GM20000 (cell line): Measurements from ENCODE around the gene HBB.
"Not testable (repeated sequence)": the region's sequence is repeated elsewhere in the genome, so short reads cannot be mapped to it uniquely, and the experiment has no call there.

Source experiments
- DNase-seq: peaks from one replicate; pipeline ENCODE4 v3.0.0; 2012; ENCODE audit warnings: low spot score
- CTCF ChIP-seq: IDR thresholded peaks from 2 replicates; pipeline ENCODE4 v1.5.1; 2012; ENCODE audit warnings: mild to moderate bottlenecking, control low read depth; ENCODE audit errors: extremely low read depth, missing control alignments

HBB gene

GRCh38 chr11:5251746-5252145 lies 24.9 kb upstream of the HBB start:
- TF ChIP-seq CTCF, result no peak

DNA sequence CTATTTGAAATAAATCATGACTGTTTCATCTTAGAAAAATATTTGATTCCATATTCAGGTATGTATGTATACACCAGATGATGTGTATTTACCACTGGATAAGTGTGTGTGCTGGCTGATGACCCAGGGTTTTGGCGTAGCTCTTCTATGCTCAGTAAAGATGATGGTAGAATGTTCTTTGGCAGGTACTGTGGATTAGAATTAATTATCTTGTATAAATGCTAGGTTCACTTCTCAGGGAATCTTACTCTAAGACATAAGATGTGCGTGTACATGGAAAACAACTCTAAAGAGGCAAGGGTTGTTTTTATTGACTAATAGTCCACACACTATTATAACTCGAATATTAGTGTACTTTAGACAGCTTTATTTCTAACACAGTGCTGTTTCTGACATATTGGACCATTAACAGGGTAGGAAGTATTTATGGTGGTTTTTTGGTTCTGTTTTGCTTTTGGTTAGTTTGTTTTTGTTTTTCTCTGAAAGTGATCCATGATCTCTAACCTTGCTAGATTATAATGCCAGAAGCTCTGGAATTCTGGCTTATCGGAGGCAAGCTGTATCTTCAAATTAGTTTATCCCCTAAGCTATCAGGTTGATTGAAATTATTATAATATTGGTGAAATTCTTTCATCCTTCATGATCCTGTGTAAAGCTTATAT lies 23.8 kb upstream of the HBB start:
- no peak for DNase-seq

More at GRCh38 chr11:5251746-5252145, 24.9 kb upstream of the HBB start:
- DNase-seq, result no peak

DNA sequence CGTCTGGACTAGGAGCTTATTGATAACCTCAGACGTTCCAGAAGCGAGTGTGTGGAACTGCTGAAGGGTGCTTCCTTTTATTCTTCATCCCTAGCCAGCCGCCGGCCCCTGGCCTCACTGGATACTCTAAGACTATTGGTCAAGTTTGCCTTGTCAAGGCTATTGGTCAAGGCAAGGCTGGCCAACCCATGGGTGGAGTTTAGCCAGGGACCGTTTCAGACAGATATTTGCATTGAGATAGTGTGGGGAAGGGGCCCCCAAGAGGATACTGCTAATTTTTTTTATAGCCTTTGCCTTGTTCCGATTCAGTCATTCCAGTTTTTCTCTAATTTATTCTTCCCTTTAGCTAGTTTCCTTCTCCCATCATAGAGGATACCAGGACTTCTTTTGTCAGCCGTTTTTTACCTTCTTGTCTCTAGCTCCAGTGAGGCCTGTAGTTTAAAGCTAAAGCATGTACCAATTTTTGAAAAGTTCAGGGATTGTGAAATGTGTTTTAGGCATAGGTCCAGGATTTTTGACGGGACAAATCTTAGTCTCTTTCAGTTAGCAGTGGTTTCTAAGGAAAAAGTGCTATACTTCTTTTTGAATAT lies 23.0 kb upstream of the HBB start, which contains the start of gene HBG1:
Gene HBG1, minus strand, starts transcription at position 51 of the 590 bp plus-strand sequence. CDS start 53 bp downstream, outside the sequence.
- not testable (repeated sequence) for DNase-seq

More for the DNA sequence above, 23.8 kb upstream of the HBB start:
- TF ChIP-seq CTCF, result no peak

- not testable (repeated sequence) for DNase-seq
These were observed 21.6 kb upstream of the HBB start for GRCh38 chr11:5248498-5248897.

- no peak for TF ChIP-seq CTCF
These were observed 20.8 kb upstream of the HBB start for GRCh38 chr11:5247472-5248192.

GRCh38 chr11:5246772-5247471 lies 20.1 kb upstream of the HBB start:
- no peak for TF ChIP-seq CTCF
- DNase-seq, result no peak

More at GRCh38 chr11:5247472-5248192, 20.8 kb upstream of the HBB start:
- no peak for DNase-seq

GRCh38 chr11:5245155-5245554 lies 18.3 kb upstream of the HBB start:
- DNase-seq, result no peak
- TF ChIP-seq CTCF, result no peak

- TF ChIP-seq CTCF, result no peak
- no peak for DNase-seq
These were observed 16.9 kb upstream of the HBB start for GRCh38 chr11:5243816-5244180.
